GM12872 (cell line): ENCODE data around the gene PIGP.

ENCODE experiments used
- CTCF ChIP-seq: IDR thresholded peaks from 3 replicates; pipeline ENCODE4 v1.5.1; 2011; ENCODE audit warnings: low read depth, mild to moderate bottlenecking, low read length, moderate library complexity; ENCODE audit not compliant: insufficient read depth

Gene PIGP

GRCh38 chr21:37073417-37074196, 736 bp upstream of the PIGP start:
- TF ChIP-seq CTCF: peak; percentile 12; the same call in 1 of the 3 replicates

GRCh38 chr21:37072274-37072987, 440 bp downstream of the PIGP start:
- no peak for TF ChIP-seq CTCF

- no peak for TF ChIP-seq CTCF
Measured at GRCh38 chr21:37071561-37072273, 1.2 kb downstream of the PIGP start.

- no peak for TF ChIP-seq CTCF
Measured at GRCh38 chr21:37065561-37066177, 7.2 kb downstream of the PIGP start.

GRCh38 chr21:37064841-37065240, 8.0 kb downstream of the PIGP start:
- no peak for TF ChIP-seq CTCF

DNA sequence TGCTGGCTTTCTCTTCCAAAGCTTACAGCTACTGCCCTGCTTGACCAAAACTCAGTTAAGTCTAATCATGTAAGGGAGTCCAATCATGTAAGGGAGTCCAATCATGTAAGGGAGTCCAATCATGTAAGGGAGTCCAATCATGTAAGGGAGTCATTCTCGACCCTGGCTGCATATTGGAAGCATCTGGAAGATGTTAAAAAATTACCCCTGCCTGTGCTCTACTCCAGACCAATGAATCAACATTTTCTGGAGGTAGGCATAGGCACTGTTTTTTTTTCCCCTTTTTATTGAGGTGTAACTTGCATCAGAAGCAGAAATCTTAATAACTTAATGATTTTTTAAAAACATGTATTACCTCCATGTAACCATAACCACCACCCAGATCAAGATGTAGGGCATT, 9.4 kb downstream of the PIGP start:
- no peak for TF ChIP-seq CTCF

DNA sequence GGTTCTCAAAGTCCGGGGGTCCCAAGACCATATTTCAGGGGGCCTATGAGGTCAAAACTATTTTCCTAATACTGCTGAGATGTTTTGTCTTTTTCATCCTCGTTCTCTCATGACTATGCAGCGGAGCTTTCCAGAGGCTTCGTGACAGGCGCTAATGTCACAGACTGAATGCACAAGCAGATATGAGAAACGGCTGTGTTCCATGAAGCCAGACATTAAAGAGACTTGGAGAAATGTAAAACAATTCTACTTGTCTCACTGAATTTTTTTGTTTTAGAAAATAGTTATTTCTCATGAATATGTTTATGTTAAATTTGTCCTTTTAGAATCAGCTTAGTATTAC, 10.3 kb downstream of the PIGP start:
- no peak for TF ChIP-seq CTCF
